ENCODE data around the gene PDE11A. TPM values are rescaled to one million over a fixed set of nuclear protein-coding genes. Genes with fewer than 3 reads are reported as not detected.

PDE11A gene
- total and polyA plus RNA-seq, 3 donors from 2014 or later: 2.2 to 7.8 (median 3.3) TPM

GRCh38 chr2:177678939-177679338, 393.6 kb downstream of the PDE11A start:
- intact Hi-C loops (cut with DNase I; ENCODE audit: low total_unique reads): no loop called here

GRCh38 chr2:177676636-177677035, 395.9 kb downstream of the PDE11A start:
- H3K4me1 ChIP-seq: peaks cover 17% of the 10 kb centered on the region
- H3K4me3 ChIP-seq: no peak overlapping the region
- no peak for DNase-seq
- no peaks in the 10 kb centered on the region for H3K27me3 ChIP-seq
- no peaks in the 10 kb centered on the region for H3K9me3 ChIP-seq
- H3K36me3 ChIP-seq (ENCODE audit: low read depth, missing control alignments): no peaks in the 10 kb centered on the region
- intact Hi-C loops (cut with DNase I; ENCODE audit: low total_unique reads): no loop called here
- WGBS, 2 donors: 63 to 75% methylated on average over 3 of the region's 3 CpGs
- no peak for TF ChIP-seq POLR2A (IDR thresholded peaks at IDR 0.05)
- TF ChIP-seq CTCF (IDR thresholded peaks at IDR 0.05): no peak
- H3K27ac ChIP-seq: no peak overlapping the region

More at GRCh38 chr2:177678939-177679338, 393.6 kb downstream of the PDE11A start:
- no peaks in the 10 kb centered on the region for H3K9me3 ChIP-seq
- H3K4me1 ChIP-seq: peaks cover 17% of the 10 kb centered on the region
- DNase-seq: no peak
- 90 to 97% methylated on average over 2 of the region's 2 CpGs for WGBS, 2 donors
- H3K27ac ChIP-seq: no peak overlapping the region
- TF ChIP-seq CTCF (IDR thresholded peaks at IDR 0.05) (no peak), POLR2A (IDR thresholded peaks at IDR 0.05) (no peak)
- no peak overlapping the region for H3K4me3 ChIP-seq
- H3K27me3 ChIP-seq: no peaks in the 10 kb centered on the region
- no peaks in the 10 kb centered on the region for H3K36me3 ChIP-seq (ENCODE audit: low read depth, missing control alignments)

DNA sequence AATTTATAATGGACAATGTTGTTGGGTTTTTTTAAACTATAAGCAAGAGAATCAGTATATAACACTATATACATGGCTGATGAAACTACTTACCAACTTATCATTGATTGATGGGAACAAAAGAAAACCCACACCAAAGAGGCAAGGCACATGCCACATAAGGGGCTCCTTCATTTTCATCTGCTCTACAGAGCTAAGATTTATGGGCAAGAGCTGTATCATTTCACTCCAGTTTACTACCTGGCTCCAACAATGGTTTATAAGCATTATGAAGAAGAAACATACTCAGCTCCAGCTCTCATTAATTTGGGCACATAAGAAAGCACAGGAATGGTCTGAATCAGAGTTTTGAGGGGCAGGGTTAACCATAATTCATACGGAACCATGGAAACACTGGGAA, 396.8 kb downstream of the PDE11A start:
- TF ChIP-seq POLR2A (IDR thresholded peaks at IDR 0.05) (no peak), CTCF (IDR thresholded peaks at IDR 0.05) (no peak)
- Histone ChIP-seq H3K4me3 (no peak overlapping the region), H3K27ac (peak overlapping the region in 1 of 2 donors; percentile 57), H3K4me1 (peaks cover 17% of the 10 kb centered on the region), H3K36me3 (ENCODE audit: low read depth, missing control alignments) (no peaks in the 10 kb centered on the region), H3K9me3 (no peaks in the 10 kb centered on the region), H3K27me3 (no peaks in the 10 kb centered on the region)
- 57 to 79% methylated on average over 1 of the region's 1 CpG for WGBS, 2 donors
- no peak for DNase-seq
- intact Hi-C loops (cut with DNase I; ENCODE audit: low total_unique reads): no loop called here

DNA sequence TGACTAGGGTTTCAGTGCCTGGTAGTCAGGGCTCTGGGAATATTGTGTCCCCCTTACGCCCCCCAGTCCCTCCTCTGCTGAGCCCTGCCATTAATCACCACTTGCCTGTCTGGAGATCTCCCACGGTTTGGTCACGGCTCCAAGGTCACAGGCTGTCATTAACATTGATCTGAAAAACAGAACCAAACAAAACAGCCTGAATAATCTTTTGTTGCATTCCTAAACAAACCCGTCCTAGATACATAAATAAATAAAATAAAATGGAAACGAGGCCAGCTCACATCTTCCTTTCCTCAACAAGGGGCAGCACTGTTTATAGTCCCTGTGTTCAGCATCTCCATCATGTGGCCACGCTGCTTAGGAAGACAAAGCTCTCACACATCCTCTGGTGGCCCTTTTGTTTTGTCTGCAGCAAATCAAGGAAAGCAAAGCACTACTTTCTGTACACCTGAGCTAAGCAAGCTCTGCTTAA, 397.2 kb downstream of the PDE11A start:
- TF ChIP-seq POLR2A (IDR thresholded peaks at IDR 0.05) (no peak), CTCF (IDR thresholded peaks at IDR 0.05) (no peak)
- H3K27ac ChIP-seq: no peak overlapping the region
- no peaks in the 10 kb centered on the region for H3K9me3 ChIP-seq
- no peaks in the 10 kb centered on the region for H3K36me3 ChIP-seq (ENCODE audit: low read depth, missing control alignments)
- WGBS, 2 donors: 37 to 58% methylated on average over 6 of the region's 6 CpGs
- H3K4me3 ChIP-seq: no peak overlapping the region
- H3K4me1 ChIP-seq: peaks cover 16% of the 10 kb centered on the region
- H3K27me3 ChIP-seq: no peaks in the 10 kb centered on the region
- DNase-seq: peak; percentile 34
- intact Hi-C loops (cut with DNase I; ENCODE audit: low total_unique reads): no loop called here
